Inflammatory macrophage treated with lipopolysaccharide for 4 hours (primary cell): ENCODE data around the gene SLC34A1.
"Not testable (repeated sequence)": the region's sequence is repeated elsewhere in the genome, so short reads cannot be mapped to it uniquely, and the experiment has no call there.

Source experiments
- DNase-seq: peaks from one replicate; pipeline ENCODE4 v3.0.0-alpha.2; 2020

SLC34A1 gene

GRCh38 chr5:177368869-177369644 lies 15.2 kb upstream of the SLC34A1 start:
- DNase-seq, result peak; percentile 34

GRCh38 chr5:177369645-177370440 lies 14.4 kb upstream of the SLC34A1 start:
- no peak for DNase-seq

- peak; percentile 62 for DNase-seq
Observed at GRCh38 chr5:177370488-177371119, 13.6 kb upstream of the SLC34A1 start.

DNA sequence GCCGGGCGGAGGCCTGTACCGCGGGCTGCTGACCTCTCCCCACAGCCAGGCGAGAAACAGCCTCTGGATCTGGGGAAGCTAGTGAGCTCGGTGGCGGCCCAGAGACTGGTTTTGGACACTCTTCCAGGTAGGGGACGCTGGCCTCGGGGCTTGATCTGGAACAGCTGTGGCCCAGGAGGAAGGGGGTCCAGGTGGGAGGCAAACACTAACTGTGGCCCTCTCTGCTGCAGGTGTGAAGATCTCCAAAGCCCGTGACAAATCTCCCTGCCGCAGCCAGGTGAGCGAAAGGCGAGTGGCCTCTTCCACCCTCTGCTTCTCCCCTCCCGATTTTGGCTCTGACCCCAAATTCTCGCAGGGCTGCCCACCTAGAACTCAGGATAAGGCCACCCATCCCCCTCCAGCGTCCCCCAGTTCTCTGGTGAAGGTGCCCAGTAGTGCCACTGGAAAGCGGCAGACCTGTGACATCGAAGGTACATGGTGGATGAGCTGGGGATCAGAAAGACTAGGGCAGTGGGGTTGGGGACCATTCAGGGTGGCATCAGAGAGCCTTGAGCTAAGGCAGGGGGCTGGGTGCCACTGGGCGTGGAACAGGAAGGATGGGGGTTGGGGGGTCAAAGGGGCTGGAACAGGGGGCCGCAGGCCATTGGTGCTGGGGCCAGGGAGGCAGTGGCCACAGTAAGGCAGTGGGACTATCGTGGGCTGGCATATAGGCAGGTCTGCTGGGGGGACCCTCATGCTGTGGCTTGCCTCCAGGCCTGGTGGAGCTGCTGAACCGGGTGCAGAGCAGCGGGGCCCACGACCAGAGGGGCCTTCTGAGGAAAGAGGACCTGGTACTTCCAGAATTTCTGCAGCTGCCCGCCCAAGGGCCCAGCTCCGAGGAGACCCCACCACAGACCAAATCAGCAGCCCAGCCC lies 12.9 kb upstream of the SLC34A1 start:
- no peak for DNase-seq

- no peak for DNase-seq
Observed at GRCh38 chr5:177372034-177372896, 12.0 kb upstream of the SLC34A1 start.

GRCh38 chr5:177372910-177373309 lies 11.3 kb upstream of the SLC34A1 start:
- no peak for DNase-seq

DNA sequence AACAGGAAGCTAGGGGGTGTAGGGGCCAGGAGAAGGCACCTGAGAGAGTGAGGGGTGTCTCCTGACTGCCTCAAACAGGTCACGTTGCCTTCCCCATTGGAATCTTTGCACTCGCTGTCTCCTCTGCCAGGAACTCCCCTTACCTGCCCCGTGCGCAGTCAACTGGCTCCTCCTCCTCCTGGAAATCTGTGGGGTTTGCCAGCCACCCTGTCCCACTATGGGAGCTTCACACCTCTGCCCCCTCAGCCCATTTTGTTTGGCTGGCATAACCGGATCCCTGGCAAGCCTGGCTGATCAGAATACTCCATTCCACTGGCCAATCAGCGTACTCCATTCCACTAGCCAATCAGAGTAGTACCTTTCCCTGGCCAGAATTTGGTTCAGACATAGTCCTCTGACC lies 10.4 kb upstream of the SLC34A1 start:
- DNase-seq, result no peak

DNA sequence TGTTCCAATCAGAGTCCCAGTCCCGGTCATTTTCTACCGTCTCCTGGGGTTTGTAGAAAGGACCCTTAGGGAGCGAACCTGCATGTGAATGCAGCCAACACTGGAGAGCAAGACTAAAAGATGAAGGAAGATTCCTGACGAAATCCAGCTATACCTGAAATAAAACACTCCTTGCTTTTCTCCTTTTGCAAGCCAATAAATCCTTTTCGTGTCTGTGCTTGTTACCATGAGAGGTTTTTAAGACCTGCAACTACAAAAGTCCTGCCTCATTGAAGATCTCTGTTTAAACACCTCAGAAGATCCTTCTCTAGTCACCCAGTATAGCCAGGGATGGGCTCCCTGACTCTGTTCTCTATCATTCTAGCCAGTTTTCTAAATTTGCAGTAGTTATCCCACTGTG lies 10.0 kb upstream of the SLC34A1 start:
- DNase-seq, result no peak

DNA sequence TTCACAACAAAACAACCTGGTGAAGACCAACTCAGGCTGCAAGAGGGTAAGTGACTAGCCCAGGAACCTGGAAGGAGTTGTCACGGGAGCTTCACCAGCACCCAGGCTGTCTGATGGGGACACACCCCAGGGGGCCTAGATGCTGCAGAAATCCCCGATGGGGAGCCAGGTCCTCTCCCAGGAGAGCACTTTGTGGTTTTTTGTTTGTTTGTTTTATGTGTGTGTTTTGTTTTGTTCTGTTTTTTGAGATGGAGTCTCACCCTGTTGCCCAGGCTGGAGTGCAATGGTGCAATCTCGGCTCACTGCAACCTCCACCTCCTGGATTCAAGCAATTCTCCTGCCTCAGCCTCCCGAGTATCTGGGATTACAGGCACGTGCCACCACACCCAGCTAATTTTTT lies 8.7 kb upstream of the SLC34A1 start:
- DNase-seq, result not testable (repeated sequence)

- no peak for DNase-seq
Observed at GRCh38 chr5:177376107-177376506, 8.1 kb upstream of the SLC34A1 start.

- DNase-seq, result no peak
Observed at GRCh38 chr5:177377851-177378776, 6.1 kb upstream of the SLC34A1 start.

GRCh38 chr5:177378884-177379883 lies 5.0 kb upstream of the SLC34A1 start:
- no peak for DNase-seq

DNA sequence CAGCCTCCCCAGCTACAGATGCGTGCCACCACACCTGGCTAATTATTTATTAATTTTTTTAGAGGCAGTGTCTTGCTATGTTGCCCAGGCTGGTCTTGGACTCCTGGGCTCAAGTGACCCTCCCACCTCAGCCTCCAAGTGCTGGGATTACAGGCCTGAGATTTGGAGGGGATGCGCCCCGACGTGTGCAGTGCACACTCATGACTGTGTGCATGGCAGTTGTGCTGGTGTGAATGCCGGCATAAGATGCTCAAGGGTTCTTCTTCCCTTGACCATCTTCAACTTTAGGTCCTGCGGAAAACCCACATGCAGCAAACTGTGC lies 3.5 kb upstream of the SLC34A1 start:
- no peak for DNase-seq

GRCh38 chr5:177382423-177383029 lies 1.7 kb upstream of the SLC34A1 start:
- DNase-seq, result no peak

DNA sequence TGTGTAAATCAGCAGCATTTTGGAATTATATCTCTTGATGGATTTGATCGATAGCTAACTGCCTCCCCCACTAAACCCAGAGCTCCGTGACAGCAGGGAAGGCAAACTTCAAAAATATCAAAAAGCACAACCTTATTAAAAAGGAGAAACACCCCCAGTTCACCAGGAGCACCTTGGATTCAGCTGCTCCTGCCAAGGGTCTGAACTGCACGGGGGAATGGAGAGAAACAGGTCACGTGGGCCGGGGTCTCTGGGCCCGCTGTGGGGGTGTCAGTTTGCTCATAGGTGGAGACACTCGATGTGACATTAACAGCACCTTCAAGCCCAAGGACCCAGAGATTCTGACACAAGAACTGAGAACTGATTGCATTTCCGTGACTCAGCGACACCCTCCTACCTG lies 1.1 kb upstream of the SLC34A1 start:
- DNase-seq, result no peak

- no peak for DNase-seq
Observed at GRCh38 chr5:177385720-177386119, 1.5 kb downstream of the SLC34A1 start.

- no peak for DNase-seq
Observed at GRCh38 chr5:177386542-177386941, 2.3 kb downstream of the SLC34A1 start.

DNA sequence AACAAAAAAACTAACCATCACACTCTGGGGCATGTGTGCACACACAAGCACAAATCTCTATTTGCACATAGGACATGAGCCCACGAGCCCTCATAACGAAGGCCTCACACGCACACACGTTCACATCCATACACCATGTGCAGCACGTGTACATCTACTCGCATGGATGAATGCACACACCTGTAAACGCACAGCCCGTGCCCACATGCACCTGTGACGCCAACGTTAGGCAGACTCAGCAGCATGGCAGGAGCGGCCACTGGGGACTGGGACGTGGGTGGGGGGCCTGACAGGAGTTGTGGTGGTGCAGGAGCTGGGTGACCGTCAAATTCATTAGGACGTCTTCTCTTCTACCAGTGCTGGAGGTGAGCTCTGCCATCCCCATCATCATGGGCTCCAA lies 3.2 kb downstream of the SLC34A1 start:
- DNase-seq, result no peak

DNA sequence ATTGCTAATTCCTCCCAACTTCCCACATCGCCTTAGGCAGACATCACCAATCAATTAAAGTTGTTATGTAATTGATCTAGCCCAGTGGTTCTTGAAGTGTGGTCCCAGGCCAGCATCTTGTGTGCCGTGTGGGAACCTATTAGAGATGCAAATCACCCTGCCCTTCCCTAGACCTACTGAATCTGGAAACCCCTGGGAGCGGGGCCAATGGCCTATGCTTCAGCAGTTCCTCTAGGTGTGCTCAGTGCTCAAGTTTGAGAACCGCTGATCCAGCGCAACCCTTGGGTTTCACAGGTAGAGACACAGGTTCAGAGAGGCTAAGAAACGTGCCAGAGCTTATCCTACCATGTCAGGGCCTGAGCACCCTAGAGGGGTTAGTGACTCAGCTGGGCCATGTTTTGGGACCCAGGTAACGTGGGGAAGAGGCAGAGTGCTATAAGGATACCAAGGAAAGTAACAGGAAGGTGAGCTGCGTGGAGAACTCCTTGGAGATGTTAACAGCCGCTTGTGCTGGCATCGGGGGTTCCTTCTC lies 4.4 kb downstream of the SLC34A1 start:
- DNase-seq, result no peak
